M059J (cell line): ENCODE results near the gene TFE3. TPM values are rescaled to one million over a fixed set of nuclear protein-coding genes. Genes with fewer than 3 reads are reported as not detected.
A peak's percentile ranks its signal among the peaks of the same experiment; 100 is the strongest.

ENCODE experiments used
- DNase-seq: peaks from one replicate; pipeline ENCODE4 v3.0.0-alpha.2; 2012; ENCODE audit warnings: low read depth
- total RNA-seq: library from RNA; depleted of rRNA; stranded (reverse); fragments of >200 nt; shearing (Covaris generic); gene quantifications from 2 replicates; pipeline ENCODE4 v1.2.3, GENCODE V29; 2014; rRNA removed

The TFE3 gene, protein sequence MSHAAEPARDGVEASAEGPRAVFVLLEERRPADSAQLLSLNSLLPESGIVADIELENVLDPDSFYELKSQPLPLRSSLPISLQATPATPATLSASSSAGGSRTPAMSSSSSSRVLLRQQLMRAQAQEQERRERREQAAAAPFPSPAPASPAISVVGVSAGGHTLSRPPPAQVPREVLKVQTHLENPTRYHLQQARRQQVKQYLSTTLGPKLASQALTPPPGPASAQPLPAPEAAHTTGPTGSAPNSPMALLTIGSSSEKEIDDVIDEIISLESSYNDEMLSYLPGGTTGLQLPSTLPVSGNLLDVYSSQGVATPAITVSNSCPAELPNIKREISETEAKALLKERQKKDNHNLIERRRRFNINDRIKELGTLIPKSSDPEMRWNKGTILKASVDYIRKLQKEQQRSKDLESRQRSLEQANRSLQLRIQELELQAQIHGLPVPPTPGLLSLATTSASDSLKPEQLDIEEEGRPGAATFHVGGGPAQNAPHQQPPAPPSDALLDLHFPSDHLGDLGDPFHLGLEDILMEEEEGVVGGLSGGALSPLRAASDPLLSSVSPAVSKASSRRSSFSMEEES
- total RNA-seq = 40.9 and 71.6 TPM in 2 replicates

DNA sequence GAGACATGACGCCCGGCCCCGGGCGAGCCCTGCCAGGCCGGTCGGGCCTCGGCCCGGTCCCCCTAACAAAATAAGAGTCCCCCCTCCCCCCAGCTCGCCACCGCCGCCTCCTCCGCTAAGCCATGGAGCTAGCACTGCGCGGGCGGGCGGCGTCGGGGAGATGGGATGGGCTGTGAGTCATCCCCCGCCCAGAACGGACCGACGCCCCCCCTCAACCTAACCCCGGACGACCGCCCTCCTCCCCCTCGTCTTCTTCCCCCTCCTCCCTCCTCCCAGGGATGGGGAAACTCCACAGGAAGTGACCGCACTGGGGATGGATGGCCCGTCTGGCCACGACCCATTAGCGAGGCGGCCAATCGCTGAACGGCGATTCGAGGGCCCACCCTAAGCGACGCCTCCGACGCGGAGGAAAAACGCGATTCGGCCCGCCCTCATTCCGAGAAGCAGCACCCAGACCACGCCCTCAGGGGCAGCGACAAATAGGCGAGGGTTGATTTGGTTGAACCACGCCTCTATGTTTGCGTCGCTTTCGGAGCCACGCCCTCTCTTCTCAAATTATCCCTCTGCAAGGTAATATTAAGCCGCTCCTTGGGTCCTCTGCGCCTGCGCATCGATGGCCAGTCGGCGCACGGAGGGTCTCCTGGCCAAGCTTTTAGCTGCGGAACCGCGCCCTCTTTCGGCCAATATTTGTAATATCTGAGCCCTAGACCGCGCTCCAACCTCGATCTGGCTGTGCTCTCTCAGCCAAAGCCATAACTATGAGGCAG lies at the start of gene TFE3:
Gene TFE3 (minus strand): TSS at position 138 of the 767 bp plus-strand sequence. CDS start 131 bp downstream, at position 7.
- DNase-seq = peak; percentile 99

DNA sequence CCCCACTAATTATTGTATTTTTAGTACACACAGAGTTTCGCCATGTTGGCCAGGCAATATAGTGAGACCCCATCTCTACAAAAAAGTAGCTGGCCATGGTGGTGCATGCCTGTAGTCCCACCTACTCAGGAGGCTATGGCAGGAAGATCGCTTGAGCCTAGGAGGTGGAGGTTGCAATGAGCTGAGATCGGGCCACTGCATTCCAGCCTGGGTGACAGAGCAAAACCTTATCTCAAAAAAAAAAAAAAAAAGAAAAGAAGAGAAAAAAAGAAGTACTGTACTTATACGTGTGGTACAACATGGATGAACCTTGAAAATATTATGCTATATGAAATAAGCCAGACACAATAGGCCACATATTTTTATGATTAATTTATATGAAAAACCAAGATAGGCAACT lies 46.4 kb upstream of the TFE3 start:
- no peak for DNase-seq

DNA sequence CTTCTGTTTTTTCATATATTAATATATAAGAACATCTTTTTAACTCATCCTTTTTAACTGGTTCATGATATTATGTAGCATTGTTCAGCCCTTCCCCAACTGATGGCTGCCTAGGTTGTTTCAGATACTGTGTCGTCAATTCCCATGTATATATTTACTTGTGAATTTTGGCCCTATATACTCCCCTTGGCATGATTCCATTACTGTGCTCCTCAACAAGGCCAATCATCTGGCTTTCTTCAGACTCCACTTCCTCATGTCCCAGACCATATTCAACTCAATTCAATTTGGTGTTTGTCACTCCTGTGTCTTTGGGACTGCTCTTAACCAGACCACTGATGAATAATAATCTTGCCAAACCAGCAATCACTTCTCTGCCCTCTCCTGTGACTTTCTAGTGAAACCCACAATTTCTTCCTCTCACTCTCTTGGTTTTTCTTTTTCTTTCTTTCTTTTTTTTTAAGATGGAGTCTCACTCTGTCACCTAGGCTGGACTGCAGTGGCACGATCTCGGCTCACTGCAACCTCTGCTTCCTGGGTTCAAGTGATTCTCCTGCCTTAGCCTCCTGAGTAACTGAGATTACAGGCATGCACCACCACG lies 39.2 kb upstream of the TFE3 start:
- DNase-seq = no peak

DNA sequence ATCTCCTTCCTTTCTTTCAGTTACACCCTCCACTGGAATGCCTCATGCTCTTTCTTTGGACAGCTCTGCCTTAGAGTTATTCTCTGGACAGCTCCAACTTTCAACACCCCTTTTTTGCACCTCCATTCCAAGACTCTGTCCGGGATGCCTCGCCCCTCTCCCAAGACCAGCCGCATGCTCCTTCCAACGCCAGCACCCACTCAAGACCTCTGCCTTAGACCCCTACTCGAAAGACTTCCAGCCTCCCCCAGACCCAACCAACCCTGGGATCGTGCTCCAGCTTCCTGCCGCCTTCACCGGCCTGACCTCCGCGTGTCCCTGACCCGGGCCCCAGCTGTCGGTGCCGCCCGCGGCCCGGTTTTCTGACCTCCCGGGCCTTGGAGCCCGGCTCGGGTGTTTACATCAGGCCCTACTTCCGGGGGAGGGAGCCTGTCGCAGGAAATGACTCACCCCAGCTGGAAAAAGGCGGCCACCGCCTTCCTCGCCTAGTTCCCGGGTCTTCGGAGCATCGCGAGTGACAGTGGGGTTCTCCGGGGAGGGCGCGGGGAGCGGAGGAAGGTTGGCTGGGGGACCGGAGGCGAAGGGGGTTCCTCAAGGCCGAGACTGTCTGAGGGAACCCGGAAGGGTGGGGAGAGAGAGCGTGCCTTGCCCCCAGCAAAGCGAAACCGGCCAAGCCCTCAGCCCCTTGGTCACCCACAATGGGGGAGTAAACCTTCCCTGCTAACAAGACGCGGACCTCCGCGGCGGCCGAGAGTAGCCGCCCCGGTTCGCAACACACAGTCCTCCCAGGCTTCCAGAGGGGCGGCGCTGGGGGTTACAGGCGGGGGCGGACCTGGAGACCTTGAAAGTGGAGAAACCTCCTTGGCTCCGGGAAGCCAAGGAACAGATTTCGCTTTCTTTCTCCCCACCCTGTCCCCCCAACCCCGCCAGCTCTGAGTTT lies 36.6 kb upstream of the TFE3 start, which contains the start of gene WDR45:
Gene WDR45 (minus strand): TSS at position 399 of the 940 bp plus-strand sequence. CDS start 1,792 bp downstream, outside the sequence.
- DNase-seq = peak; percentile 82

DNA sequence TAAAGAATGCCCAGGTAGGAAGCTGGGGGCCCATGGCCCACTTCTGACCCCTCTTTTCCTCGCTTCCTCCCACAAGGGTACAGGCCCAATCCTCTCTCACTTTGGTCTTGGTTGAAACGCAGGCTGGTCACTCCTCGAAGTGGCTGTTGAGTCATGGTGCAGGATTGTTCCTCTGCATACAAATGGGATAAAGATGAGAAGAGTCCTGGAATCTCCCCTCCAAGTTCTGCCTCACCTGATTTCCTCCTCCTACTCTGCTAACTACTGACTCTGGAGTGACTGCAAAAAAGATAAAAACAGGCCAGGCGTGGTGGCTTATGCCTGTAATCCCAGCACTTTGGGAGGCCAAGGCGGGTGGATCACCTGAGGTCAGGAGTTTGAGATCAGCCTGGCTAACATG lies 34.8 kb upstream of the TFE3 start:
- no peak for DNase-seq

DNA sequence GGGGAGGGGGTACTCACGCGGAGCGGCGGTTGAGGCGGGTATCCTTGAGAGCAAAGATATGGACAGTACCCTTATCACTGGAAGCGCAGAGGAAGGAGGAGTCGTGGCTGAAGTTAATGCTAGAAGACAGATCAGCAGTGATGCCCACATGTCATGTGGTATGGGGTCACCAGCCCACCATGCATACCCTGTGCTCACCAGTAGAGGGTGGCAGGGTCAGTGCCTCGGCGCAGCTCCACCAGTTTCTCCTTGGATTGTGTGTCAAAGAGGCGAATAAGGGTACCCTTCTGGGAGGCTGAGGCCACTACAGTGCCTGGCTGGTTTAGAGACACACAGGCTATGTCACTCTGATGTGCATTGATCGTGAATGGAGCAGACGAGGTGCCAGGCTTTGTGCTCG lies 32.2 kb upstream of the TFE3 start:
- no peak for DNase-seq

DNA sequence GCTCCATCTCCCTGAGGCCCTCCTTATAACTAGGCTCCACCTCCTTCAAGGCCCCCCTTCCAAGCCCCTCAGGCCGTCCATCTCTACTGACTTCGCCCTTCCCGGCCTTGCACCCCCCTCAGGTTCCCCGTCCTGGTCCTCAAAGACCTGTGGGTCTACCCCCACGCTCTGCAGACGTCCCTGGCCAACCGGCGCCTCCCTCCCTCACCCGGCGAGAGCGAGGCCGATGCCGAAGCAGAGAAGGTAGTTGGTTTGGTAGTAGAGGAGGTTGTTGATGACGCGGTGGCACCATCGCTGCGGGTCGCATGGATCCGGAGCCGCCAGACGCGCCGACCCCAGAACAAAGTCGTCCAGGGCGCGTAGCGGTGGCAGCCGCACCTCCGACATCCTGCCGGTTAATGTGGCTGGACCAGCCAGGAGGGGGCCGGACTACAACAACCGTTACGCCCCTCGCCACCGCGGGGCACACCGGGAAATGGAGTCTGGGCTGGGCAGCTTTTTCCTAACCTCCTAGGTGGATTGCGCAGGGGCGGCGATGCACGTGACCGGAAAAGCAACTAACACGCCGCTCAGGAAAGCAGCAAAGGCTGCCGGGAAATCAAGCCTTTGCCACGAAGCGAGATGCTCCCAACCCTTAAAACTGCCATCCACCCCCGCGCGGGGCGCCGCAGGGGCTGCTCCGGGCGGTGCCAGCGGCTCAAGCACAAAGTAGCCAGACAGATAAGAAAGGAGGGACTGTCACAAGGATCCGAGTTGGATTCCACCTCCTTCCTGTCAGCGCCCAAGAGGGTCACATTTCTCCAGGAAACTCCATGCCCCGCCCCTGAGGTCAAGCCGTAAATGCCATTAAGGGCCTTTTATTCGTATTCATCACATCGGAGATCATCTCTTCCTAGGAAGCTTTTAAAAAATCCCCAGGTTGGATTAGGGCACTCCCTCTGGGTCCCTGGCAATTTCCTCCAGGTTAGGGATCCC lies 30.7 kb upstream of the TFE3 start, which contains the start of gene PRAF2:
Gene PRAF2 (minus strand): TSS at position 402 of the 975 bp plus-strand sequence. CDS start 15 bp downstream, at position 387.
- peak; percentile 93 for DNase-seq

DNA sequence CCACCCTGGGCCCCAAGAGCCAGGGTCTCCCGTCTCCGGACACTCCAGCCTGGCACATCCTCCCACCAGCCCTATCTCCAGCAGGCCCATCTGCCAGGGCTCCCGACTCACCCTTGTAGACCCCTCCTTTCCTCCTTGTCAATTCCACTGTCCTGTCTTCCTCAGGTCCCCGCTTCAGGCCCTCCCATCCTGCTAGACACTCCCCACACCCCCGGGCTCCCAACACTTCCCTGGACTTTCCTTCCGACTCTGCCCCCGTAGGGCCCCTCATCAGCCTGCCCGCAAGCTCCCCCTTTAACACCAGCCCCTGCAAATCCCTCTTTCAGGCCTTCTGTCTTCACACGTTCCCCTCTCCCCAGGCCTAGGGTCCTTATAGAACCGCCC lies 29.5 kb upstream of the TFE3 start:
- no peak for DNase-seq

DNA sequence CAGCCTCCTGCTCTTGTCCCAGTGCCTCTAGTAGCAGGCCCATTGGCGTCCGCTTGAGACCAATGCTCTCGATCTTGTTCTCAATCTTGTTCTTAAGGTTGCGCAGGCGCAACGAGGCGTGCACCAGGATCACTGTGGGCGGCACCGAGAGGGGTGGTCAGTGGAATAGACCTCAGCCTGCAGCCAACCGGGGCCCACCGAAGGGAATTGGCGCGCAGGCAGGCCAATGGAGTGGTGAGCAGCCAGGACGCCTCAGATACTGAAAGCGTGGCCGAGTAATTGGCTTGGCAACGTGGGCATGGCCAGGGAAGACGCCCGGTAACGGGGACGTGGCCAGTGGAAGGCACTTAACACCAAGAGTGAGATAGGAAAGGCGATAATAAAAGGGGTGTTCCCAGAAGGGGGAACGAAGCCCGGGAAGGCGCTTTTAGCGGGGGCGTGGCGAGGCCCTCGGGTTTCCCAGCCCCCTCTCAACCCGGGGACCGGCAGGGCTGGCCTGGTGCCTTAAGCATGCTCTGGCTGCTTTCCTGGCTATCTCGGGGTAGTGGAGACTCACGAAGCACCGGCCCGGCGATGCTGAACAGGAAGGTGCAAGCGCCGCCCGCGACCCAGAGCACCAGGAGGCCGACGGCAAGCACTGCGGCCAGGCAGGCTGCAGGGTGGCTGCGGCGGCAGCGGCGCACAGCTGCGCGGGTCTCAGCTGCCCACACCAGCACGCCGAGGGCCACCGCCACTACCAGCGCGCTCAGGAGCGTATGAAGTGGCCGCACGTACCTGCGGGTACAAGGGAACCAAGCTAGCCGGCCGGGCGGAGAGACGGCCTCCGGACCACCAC lies 28.9 kb upstream of the TFE3 start:
- DNase-seq = no peak

DNA sequence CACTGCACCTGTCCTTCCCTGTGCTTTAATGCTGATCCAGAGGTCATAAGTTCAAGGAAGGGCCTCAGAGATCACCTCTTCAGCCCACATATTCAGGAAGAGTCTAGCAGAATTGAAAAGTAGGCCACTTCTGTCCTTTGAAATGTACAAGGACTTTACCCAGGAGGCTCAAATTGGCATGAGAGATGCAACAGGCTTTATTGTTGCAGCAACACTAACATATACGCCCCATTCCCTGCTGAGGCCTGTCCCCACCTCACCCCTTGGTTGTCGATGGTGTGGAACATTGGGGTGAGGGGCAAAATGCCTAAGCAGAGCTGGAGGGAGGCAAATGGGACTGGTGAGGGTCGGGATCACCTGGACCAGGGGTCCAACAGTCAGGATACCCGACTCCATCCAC lies 27.8 kb upstream of the TFE3 start:
- DNase-seq = no peak

DNA sequence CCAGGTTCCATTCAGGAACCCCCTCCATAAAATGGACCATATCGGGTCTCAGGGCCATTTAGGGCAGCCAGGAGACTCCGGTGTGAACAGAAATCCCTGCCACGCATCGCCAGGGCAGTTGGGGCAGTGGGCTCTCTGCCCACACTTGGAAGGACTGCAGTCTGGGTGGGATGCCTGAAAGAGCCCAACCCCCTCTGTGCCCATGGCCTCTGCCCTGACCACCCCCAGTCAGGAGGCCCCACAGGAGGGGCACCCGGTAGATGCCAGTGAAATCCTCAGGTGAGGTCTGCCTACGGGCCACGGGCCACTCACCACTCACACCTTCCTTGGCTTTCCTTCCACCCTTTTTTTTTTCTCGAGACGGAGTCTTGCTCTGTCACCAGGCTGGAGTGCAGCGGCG lies 25.9 kb upstream of the TFE3 start:
- no peak for DNase-seq

DNA sequence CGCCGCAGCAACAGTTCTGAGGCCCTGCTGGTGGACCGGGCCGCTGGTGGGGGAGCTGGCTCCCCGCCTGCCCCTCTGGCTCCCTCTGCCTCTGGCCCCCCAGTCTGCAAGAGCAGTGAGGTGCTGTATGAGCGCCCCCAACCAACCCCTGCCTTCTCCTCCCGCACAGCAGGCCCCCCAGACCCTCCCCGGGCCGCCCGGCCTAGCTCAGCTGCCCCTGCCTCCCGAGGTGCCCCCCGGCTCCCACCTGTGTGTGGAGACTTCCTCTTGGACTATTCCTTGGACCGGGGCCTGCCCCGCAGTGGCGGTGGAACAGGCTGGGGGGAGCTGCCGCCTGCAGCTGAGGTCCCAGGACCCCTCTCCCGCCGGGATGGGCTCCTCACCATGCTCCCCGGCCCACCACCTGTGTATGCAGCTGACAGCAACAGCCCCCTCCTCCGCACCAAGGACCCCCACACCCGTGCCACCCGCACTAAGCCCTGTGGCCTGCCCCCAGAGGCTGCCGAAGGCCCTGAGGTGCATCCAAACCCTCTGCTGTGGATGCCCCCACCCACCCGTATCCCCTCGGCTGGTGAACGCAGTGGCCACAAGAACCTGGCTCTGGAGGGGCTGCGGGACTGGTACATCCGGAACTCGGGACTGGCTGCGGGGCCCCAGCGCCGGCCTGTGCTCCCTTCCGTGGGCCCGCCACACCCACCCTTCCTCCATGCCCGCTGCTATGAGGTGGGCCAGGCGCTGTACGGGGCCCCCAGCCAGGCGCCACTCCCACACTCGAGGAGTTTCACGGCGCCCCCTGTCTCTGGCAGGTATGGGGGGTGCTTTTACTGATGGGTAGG lies 24.3 kb upstream of the TFE3 start:
- no peak for DNase-seq

DNA sequence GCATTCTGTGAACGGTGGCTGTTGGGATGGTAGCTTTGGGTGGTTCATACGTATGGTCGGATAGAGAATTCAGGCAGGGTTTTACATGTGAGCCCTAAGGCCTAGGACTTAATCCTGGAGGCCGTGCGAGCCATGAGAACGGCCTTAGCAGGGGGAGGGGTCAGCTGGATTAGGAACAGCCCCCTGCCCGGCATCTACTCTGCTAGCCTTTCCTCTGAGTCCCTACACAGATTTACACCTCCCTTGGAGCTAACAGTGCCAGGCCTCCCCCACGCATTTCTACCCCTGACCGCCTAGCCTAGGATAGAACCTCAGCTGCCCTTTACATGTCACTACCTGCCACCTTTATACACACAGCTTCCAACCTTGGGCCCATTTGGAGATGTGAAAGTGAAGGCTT lies 23.5 kb upstream of the TFE3 start:
- no peak for DNase-seq

DNA sequence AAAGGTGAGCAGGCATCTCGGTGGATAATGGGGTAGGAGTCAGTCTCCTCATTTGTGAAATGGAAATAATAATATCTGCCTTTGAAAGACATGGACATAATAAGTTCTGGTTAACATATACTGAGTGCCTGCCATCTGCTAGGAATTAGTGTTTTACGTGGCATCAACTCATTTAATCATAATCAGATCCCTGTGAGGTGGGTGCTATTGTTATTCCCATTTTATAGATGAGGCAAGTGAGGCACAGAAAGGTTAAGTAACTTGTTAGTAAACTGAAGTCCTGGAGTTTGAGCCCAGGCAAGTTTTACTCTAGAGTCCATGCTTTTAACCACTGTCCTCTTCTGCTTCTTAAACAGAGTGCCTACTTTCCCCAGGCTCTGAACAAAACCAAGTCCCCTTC lies 23.1 kb upstream of the TFE3 start:
- DNase-seq = no peak

DNA sequence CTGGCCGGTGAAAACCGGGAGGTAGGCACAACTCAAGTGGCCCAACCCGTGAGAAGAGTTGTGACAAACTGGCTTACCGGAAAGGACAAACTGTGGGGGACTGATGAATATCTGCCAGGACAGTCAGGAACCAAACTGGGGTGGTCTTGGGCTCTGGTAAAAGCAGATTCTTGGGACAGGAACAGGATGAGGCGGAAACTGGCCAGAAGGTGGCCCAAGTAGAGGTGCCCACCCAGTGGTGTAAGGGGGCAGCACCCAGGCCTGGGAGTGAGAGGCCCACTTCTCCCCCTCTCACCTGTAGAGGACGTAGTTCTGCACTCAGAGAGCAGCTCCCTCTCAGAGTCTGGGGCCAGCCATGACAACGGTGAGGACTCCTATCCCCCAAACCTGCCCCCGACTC lies 21.6 kb upstream of the TFE3 start:
- no peak for DNase-seq

DNA sequence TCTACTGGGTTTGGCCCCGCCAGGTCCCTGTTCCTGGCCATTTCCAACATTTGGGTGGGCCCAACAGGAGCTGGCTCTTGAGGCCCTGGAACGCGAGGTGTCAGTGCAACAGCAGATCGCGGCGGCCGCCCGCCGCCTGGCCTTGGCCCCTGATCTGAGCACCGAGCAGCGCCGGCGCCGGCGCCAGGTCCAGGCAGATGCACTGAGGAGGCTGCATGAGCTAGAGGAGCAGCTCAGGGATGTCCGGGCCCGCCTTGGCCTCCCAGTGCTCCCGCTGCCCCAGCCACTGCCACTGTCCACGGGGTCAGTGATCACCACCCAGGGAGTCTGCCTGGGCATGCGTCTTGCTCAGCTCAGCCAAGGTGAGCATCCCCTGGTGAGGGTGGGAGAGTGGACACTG lies 21.1 kb upstream of the TFE3 start:
- DNase-seq = no peak

DNA sequence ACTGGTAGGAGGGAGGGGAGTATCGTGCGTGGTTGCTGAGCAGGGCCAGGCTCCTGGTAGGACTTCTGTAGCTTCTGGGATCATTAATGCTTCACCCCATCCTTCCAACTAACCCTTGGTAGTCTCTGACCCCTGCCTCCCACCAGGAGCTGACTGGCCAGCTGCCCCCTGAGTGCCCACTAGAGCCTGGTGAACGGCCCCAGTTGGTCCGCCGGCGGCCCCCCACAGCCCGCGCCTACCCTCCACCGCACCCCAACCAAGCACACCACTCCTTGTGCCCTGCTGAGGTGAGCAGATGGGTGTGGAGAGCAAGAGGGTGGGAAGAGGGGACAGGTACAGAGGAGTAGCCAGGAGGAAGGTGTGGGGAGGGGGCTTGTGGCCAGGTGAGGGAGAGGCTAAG lies 20.6 kb upstream of the TFE3 start:
- no peak for DNase-seq

DNA sequence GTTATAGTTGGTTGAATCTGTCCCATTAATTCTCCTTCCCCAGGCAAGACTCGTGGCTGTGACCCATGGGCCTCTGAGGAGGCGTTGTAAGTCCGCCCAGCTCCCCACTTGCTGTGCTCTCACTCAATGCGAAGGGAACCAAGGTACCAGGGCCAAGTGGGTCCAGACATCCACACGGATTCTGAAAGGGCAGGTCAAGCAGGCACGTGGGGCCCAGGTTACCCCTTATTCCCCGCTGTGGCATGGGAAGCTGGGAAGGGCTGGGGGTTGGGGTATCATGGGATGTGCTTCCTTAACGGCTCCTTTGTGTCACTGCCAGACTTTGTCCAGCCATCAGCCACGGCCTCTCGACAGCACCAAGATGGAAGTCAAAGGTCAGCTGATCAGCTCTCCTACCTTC lies 18.8 kb upstream of the TFE3 start:
- no peak for DNase-seq
